ENCODE results near the gene ZNF740. TPM values are rescaled to one million over a fixed set of nuclear protein-coding genes. Genes with fewer than 3 reads are reported as not detected.
"Not testable (repeated sequence)": the region's sequence is repeated elsewhere in the genome, so short reads cannot be mapped to it uniquely, and the experiment has no call there.

Gene ZNF740
- total RNA-seq, 4 donors from 2014 or later = 6.9 to 21.2 (median 9.8) TPM

DNA sequence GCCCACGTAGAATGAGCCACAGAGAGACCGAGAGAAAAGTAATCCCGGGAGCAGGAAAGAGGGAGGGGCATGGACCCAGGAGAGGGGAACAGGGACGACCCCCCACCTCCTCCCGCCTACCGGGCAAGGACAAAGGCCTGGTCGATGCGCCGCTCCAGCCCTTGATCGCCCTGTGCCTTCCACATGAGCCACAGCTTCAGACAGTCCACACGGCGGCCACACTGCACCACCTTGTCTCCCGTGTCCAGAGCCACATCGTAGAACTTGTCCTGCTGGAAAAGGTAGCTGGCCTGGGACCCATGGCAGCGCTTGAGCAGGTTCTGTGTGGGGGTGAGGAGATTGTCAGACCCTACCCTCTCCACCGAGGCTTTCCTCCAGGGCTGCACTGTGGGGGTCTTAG is 20.5 kb upstream of the ZNF740 start:
- no peak for DNase-seq
- intact Hi-C loops (cut with DNase I) = loop anchor here (5.0 kb wide), 1 partner anchor 37 kb away; no protein-coding TSS in a partner anchor
- Histone ChIP-seq H3K27me3 (no peaks in the 10 kb centered on the region), H3K9me3 (no peaks in the 10 kb centered on the region), H3K4me3 (no peak overlapping the region), H3K36me3 (peaks cover 0 to 47% (median 0%) of the 10 kb centered on the region in 3 donors), H3K4me1 (peaks cover 0 to 8% (median 0%) of the 10 kb centered on the region in 3 donors), H3K27ac (no peak overlapping the region)
- TF ChIP-seq POLR2A (IDR thresholded peaks at IDR 0.05) = no peak
- TF ChIP-seq, protein P1, sequence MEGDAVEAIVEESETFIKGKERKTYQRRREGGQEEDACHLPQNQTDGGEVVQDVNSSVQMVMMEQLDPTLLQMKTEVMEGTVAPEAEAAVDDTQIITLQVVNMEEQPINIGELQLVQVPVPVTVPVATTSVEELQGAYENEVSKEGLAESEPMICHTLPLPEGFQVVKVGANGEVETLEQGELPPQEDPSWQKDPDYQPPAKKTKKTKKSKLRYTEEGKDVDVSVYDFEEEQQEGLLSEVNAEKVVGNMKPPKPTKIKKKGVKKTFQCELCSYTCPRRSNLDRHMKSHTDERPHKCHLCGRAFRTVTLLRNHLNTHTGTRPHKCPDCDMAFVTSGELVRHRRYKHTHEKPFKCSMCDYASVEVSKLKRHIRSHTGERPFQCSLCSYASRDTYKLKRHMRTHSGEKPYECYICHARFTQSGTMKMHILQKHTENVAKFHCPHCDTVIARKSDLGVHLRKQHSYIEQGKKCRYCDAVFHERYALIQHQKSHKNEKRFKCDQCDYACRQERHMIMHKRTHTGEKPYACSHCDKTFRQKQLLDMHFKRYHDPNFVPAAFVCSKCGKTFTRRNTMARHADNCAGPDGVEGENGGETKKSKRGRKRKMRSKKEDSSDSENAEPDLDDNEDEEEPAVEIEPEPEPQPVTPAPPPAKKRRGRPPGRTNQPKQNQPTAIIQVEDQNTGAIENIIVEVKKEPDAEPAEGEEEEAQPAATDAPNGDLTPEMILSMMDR (IDR thresholded peaks at IDR 0.05) = no peak
- WGBS, 2 donors = 78 to 79% methylated on average over 13 to 15 of the region's 16 CpGs

DNA sequence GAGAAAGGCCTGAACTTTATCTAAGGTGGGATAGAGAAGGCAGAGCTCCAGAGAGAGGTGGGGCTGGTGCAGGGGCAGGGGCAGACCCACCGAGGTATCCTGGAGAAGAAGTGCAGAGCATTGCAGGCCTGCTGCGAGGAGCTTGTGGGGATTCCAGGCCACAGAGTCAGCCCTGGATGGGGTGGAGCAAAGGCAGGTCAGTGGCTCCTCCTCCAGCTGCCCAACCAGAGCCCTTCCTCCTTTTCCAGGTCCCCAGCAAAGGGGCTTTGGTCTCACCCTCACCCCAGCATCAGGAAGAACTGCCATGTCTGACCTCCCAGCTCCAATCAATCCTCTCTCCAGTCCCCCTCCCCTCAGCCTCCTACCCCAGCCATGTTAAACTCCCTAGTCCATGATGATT is 19.8 kb upstream of the ZNF740 start:
- Histone ChIP-seq H3K36me3 (peaks cover 0 to 52% (median 0%) of the 10 kb centered on the region in 3 donors), H3K27ac (no peak overlapping the region), H3K4me1 (peaks cover 0 to 8% (median 0%) of the 10 kb centered on the region in 3 donors), H3K9me3 (no peaks in the 10 kb centered on the region), H3K27me3 (no peaks in the 10 kb centered on the region), H3K4me3 (no peak overlapping the region)
- no peak for DNase-seq
- TF ChIP-seq POLR2A (IDR thresholded peaks at IDR 0.05) = no peak
- TF ChIP-seq, protein P1 (IDR thresholded peaks at IDR 0.05) = no peak
- intact Hi-C loops (cut with DNase I) = loop anchor here (5.0 kb wide), 1 partner anchor 37 kb away; no protein-coding TSS in a partner anchor
- WGBS, 2 donors = 73 to 83% methylated on average over 2 of the region's 2 CpGs

DNA sequence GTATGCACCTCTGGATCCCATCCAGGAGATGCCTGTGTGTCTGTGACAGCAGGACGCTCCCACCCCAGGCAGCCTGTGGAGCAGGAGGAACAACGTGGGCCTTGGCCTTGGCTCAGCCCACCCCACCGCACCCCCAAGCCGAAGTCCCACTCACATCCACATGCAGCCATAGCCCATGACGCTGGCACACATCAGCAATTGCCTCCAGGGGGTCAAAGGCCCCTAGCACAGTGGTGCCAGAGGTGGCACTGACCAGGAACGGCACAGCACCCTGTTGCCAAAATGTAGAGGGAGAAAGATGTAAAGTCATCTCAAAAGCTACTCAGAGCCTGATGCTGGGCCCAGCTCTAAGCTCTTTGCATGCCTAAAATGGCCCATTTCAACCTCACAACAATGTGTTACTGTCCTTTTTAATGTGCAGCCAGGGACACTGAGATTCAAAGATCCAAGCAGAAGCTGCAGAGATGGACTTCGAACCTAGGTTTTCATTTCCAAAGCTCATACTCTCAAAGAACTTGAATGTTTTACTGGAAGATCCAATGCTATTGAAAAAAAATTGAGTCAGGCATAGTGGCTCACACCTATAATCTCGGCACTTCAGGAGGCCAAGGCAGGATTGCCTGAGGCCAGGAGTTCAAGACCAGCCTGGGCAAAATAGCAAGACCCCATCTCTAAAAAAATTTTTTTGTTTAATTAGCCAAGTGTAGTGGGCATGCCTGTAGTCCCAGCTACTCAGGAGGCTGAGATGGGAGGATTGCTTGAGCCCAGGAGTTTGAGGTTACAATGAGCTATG is 19.2 kb upstream of the ZNF740 start:
- H3K36me3 ChIP-seq = peaks cover 0 to 58% (median 0%) of the 10 kb centered on the region in 3 donors
- H3K27ac ChIP-seq = no peak overlapping the region
- intact Hi-C loops (cut with DNase I) = loop anchor here (5.0 kb wide), 1 partner anchor 36 kb away; no protein-coding TSS in a partner anchor
- no peaks in the 10 kb centered on the region for H3K9me3 ChIP-seq
- H3K27me3 ChIP-seq = no peaks in the 10 kb centered on the region
- 93 to 95% methylated on average over 3 to 5 of the region's 8 CpGs for WGBS, 2 donors
- TF ChIP-seq, protein P1 (IDR thresholded peaks at IDR 0.05) = no peak
- TF ChIP-seq POLR2A (IDR thresholded peaks at IDR 0.05) = no peak
- H3K4me3 ChIP-seq = no peak overlapping the region
- H3K4me1 ChIP-seq = peaks cover 0 to 8% (median 0%) of the 10 kb centered on the region in 3 donors
- no peak for DNase-seq

DNA sequence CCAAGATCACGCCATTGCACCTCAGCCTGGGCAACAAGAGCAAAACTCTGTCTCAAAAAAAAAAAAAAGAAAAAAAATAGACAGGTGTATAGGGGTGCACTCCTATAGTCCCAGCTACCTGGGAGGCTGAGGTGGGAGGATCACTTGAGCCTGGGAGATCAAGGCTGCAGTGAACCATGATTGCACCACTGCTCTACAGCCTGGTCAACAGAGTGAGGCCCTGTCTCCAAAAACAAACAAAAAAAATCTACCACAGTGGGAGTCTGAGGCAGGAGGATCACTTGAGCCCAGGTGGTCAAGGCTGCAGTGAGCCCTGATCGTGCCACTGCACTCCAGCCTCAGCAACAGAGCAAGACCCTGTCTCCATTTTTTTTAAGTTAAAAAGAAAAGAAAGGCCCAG is 17.5 kb upstream of the ZNF740 start:
- peaks cover 0 to 63% (median 0%) of the 10 kb centered on the region in 3 donors for H3K36me3 ChIP-seq
- H3K4me1 ChIP-seq, DNase-seq, H3K4me3 ChIP-seq, H3K9me3 ChIP-seq, H3K27me3 ChIP-seq, H3K27ac ChIP-seq: not testable (repeated sequence)
- intact Hi-C loops (cut with DNase I) = loop anchor here (5.0 kb wide), 1 partner anchor 34 kb away; no protein-coding TSS in a partner anchor
- 89 to 93% methylated on average over 1 to 2 of the region's 2 CpGs for WGBS, 2 donors

DNA sequence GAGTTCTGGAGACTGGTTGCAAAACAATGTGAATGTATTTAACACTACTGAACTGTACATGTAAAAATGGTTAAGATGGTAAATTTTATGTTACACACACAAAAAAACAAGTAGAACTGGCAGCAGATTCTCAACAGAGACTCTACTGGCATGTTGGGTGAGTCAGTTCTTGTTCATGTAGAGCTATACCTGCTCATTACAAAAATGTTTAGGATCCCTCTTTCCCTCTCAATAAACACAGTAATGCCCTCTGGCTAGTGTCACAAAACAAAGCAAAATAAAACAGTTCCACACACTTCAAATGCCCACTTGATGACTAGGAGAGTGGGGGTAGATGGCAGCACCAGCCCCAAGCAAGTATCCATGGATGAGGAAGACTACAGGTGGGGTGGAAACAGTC is 13.7 kb upstream of the ZNF740 start:
- no peak overlapping the region for H3K27ac ChIP-seq
- H3K4me3 ChIP-seq = no peak overlapping the region
- peaks cover 0 to 68% (median 8%) of the 10 kb centered on the region in 3 donors for H3K36me3 ChIP-seq
- DNase-seq = no peak
- no peaks in the 10 kb centered on the region for H3K27me3 ChIP-seq
- no peaks in the 10 kb centered on the region for H3K9me3 ChIP-seq
- H3K4me1 ChIP-seq = no peaks in the 10 kb centered on the region
- intact Hi-C loops (cut with DNase I) = no loop called here
- TF ChIP-seq POLR2A (IDR thresholded peaks at IDR 0.05) = no peak

DNA sequence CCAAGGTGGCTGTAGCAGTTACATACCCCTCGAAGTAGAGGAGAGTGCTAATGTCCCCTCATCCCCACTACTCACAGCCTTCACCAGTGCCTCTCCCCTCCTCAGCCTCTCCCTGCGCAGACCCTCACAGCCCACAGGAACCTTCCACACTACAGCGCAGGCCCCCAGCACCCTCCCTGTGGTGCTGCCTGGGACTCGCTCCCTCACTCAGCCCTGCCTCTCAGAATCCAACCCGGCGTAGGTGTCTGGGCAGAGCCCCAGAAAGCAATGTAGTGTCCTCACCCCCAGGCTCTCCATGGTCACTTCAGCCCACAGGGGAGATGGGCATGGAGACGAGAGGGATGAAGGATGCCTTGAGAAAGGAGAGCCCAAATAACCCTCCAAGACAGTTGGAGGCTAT is 10.9 kb upstream of the ZNF740 start:
- Histone ChIP-seq H3K36me3 (peaks cover 0 to 79% (median 8%) of the 10 kb centered on the region in 3 donors), H3K27ac (no peak overlapping the region), H3K4me1 (no peaks in the 10 kb centered on the region), H3K27me3 (no peaks in the 10 kb centered on the region), H3K9me3 (no peaks in the 10 kb centered on the region), H3K4me3 (no peak overlapping the region)
- intact Hi-C loops (cut with DNase I) = no loop called here
- WGBS, 2 donors = 85 to 100% methylated on average over 5 to 7 of the region's 7 CpGs
- no peak for DNase-seq
- TF ChIP-seq POLR2A (IDR thresholded peaks at IDR 0.05) = no peak
- TF ChIP-seq, protein P1 (IDR thresholded peaks at IDR 0.05) = no peak

Data from esophagus squamous epithelium (tissue), 5 donors.